GM23248 (cell line): ENCODE results near the gene VCP.

Experiments
- EZH2 ChIP-seq: fragments of 200-600 bp; sonication (generic); IDR thresholded peaks from 2 replicates; pipeline ENCODE4 v1.6.1; 2018; ENCODE audit warnings: antibody characterized with exemption, mild to moderate bottlenecking; ENCODE audit not compliant: insufficient read depth, poor library complexity, severe bottlenecking
- EZH2phosphoT487 ChIP-seq: fragments of 200-600 bp; sonication (generic); IDR thresholded peaks from 2 replicates; pipeline ENCODE4 v1.6.1; 2018; ENCODE audit warnings: antibody characterized with exemption, moderate library complexity, mild to moderate bottlenecking, low read depth; ENCODE audit not compliant: insufficient read depth

- TF ChIP-seq EZH2 (no peak), EZH2phosphoT487 (no peak)
These were observed 41.9 kb upstream of the VCP start for GRCh38 chr9:35114113-35114839.
